HEK293 (cell line): ENCODE measurements around the gene DENND4B.

Source experiments
- HOXC10 ChIP-seq: sonication (generic); formaldehyde crosslinking; IDR thresholded peaks from 2 replicates; pipeline ENCODE4 v1.8.1; 2023; ENCODE audit warnings: mild to moderate bottlenecking, missing genetic modification reagents
- IKZF3 ChIP-seq: fragments of 450-650 bp; IDR thresholded peaks from 2 replicates; pipeline ENCODE4 v1.5.0; 2018; ENCODE audit warnings: missing biosample characterization, mild to moderate bottlenecking, missing genetic modification characterization, moderate library complexity
- KLF1 ChIP-seq: fragments of 450-650 bp; formaldehyde crosslinking; IDR thresholded peaks from 2 replicates; pipeline ENCODE4 v1.5.1; 2016; ENCODE audit warnings: missing biosample characterization, missing genetic modification characterization
- KLF16 ChIP-seq: fragments of 450-650 bp; formaldehyde crosslinking; IDR thresholded peaks from 2 replicates; pipeline ENCODE4 v1.5.1; 2017; ENCODE audit warnings: missing biosample characterization, missing genetic modification characterization
- MZF1 ChIP-seq: fragments of 450-650 bp; formaldehyde crosslinking; IDR thresholded peaks from 2 replicates; pipeline ENCODE4 v1.5.1; 2017; ENCODE audit warnings: missing biosample characterization, missing genetic modification characterization, borderline replicate concordance
- PRDM1 ChIP-seq: fragments of 450-650 bp; formaldehyde crosslinking; IDR thresholded peaks from 2 replicates; pipeline ENCODE4; 2016; ENCODE audit warnings: missing biosample characterization, missing genetic modification characterization
- RBAK ChIP-seq: fragments of 450-650 bp; formaldehyde crosslinking; IDR thresholded peaks from 2 replicates; pipeline ENCODE4 v1.5.1; 2016; ENCODE audit warnings: missing biosample characterization, missing genetic modification characterization
- SP2 ChIP-seq: fragments of 450-650 bp; formaldehyde crosslinking; IDR thresholded peaks from 2 replicates; pipeline ENCODE4 v1.5.1; 2016; ENCODE audit warnings: missing biosample characterization, missing genetic modification characterization
- ZBTB1 ChIP-seq: fragments of 450-650 bp; formaldehyde crosslinking; IDR thresholded peaks from 2 replicates; pipeline ENCODE4 v1.5.1; 2016; ENCODE audit warnings: missing biosample characterization, missing genetic modification characterization
- ZBTB10 ChIP-seq: fragments of 450-650 bp; formaldehyde crosslinking; IDR thresholded peaks from 2 replicates; pipeline ENCODE4 v1.5.1; 2016; ENCODE audit warnings: missing biosample characterization, missing genetic modification characterization
- ZBTB21 ChIP-seq: fragments of 450-650 bp; formaldehyde crosslinking; IDR thresholded peaks from 2 replicates; pipeline ENCODE4 v1.5.1; 2017; ENCODE audit warnings: missing biosample characterization, missing genetic modification characterization
- ZNF133 ChIP-seq: fragments of 450-650 bp; formaldehyde crosslinking; IDR thresholded peaks from 2 replicates; pipeline ENCODE4 v1.5.1; 2016; ENCODE audit warnings: missing biosample characterization, missing genetic modification characterization
- ZNF16 ChIP-seq: fragments of 450-650 bp; formaldehyde crosslinking; IDR thresholded peaks from 2 replicates; pipeline ENCODE4 v1.5.1; 2016; ENCODE audit warnings: low read depth, missing biosample characterization, missing genetic modification characterization
- ZNF266 ChIP-seq: fragments of 450-650 bp; formaldehyde crosslinking; IDR thresholded peaks from 2 replicates; pipeline ENCODE4 v1.5.1; 2016; ENCODE audit warnings: missing biosample characterization, missing genetic modification characterization, low read depth
- ZNF292 ChIP-seq: fragments of 450-650 bp; formaldehyde crosslinking; IDR thresholded peaks from 2 replicates; pipeline ENCODE4 v1.5.1; 2016; ENCODE audit warnings: low read depth, missing biosample characterization, missing genetic modification characterization, borderline replicate concordance
- ZNF350 ChIP-seq: fragments of 450-650 bp; formaldehyde crosslinking; IDR thresholded peaks from 2 replicates; pipeline ENCODE4 v1.5.0; 2017; ENCODE audit warnings: missing biosample characterization, mild to moderate bottlenecking, missing genetic modification characterization
- ZNF394 ChIP-seq: fragments of 450-650 bp; formaldehyde crosslinking; IDR thresholded peaks from 2 replicates; pipeline ENCODE4 v1.5.1; 2016; ENCODE audit warnings: missing biosample characterization, missing genetic modification characterization, mild to moderate bottlenecking, moderate library complexity, borderline replicate concordance
- ZNF529 ChIP-seq: fragments of 450-650 bp; formaldehyde crosslinking; IDR thresholded peaks from 2 replicates; pipeline ENCODE4 v1.5.1; 2017; ENCODE audit warnings: missing genetic modification characterization, missing biosample characterization; ENCODE audit not compliant: insufficient replicate concordance
- ZNF561 ChIP-seq: fragments of 450-650 bp; IDR thresholded peaks from 2 replicates; pipeline ENCODE4 v1.5.1; 2018; ENCODE audit warnings: missing biosample characterization, missing genetic modification characterization, borderline replicate concordance
- ZNF580 ChIP-seq: fragments of 450-650 bp; formaldehyde crosslinking; IDR thresholded peaks from 2 replicates; pipeline ENCODE4 v1.5.1; 2016; ENCODE audit warnings: missing biosample characterization, missing genetic modification characterization
- ZNF585B ChIP-seq: fragments of 450-650 bp; formaldehyde crosslinking; IDR thresholded peaks from 2 replicates; pipeline ENCODE4 v1.5.1; 2016; ENCODE audit warnings: missing biosample characterization, missing genetic modification characterization
- ZNF623 ChIP-seq: fragments of 450-650 bp; formaldehyde crosslinking; IDR thresholded peaks from 2 replicates; pipeline ENCODE4 v1.5.1; 2016; ENCODE audit warnings: missing biosample characterization, missing genetic modification characterization
- ZNF658 ChIP-seq: fragments of 450-650 bp; formaldehyde crosslinking; IDR thresholded peaks from 2 replicates; pipeline ENCODE4; 2016; ENCODE audit warnings: missing biosample characterization, missing genetic modification characterization
- ZNF677 ChIP-seq: fragments of 450-650 bp; IDR thresholded peaks from 2 replicates; pipeline ENCODE4 v1.5.0; 2018; ENCODE audit warnings: missing biosample characterization, mild to moderate bottlenecking, missing genetic modification characterization, moderate library complexity
- ZNF701 ChIP-seq: fragments of 450-650 bp; formaldehyde crosslinking; IDR thresholded peaks from 2 replicates; pipeline ENCODE4 v1.5.1; 2016; ENCODE audit warnings: missing biosample characterization, missing genetic modification characterization
- ZNF791 ChIP-seq: fragments of 450-650 bp; formaldehyde crosslinking; IDR thresholded peaks from 2 replicates; pipeline ENCODE4 v1.5.1; 2016; ENCODE audit warnings: missing biosample characterization, missing genetic modification characterization
- ZXDB ChIP-seq: fragments of 450-650 bp; formaldehyde crosslinking; IDR thresholded peaks from 2 replicates; pipeline ENCODE4 v1.5.1; 2016; ENCODE audit warnings: missing biosample characterization, missing genetic modification characterization
- TF ChIP-seq, protein P1 (sequence below): fragments of 450-650 bp; formaldehyde crosslinking; IDR thresholded peaks from 2 replicates; pipeline ENCODE4 v1.5.1; 2017; ENCODE audit warnings: missing biosample characterization, missing genetic modification characterization
- TF ChIP-seq, protein P2 (sequence below): fragments of 450-650 bp; formaldehyde crosslinking; IDR thresholded peaks from 2 replicates; pipeline ENCODE4 v1.5.1; 2016; ENCODE audit warnings: missing biosample characterization, missing genetic modification characterization
- TF ChIP-seq, protein P3 (sequence below): fragments of 450-650 bp; formaldehyde crosslinking; optimal IDR thresholded peaks from 2 replicates; pipeline ENCODE3; 2016; ENCODE audit warnings: missing biosample characterization, mild to moderate bottlenecking, missing genetic modification characterization

DENND4B gene

DNA sequence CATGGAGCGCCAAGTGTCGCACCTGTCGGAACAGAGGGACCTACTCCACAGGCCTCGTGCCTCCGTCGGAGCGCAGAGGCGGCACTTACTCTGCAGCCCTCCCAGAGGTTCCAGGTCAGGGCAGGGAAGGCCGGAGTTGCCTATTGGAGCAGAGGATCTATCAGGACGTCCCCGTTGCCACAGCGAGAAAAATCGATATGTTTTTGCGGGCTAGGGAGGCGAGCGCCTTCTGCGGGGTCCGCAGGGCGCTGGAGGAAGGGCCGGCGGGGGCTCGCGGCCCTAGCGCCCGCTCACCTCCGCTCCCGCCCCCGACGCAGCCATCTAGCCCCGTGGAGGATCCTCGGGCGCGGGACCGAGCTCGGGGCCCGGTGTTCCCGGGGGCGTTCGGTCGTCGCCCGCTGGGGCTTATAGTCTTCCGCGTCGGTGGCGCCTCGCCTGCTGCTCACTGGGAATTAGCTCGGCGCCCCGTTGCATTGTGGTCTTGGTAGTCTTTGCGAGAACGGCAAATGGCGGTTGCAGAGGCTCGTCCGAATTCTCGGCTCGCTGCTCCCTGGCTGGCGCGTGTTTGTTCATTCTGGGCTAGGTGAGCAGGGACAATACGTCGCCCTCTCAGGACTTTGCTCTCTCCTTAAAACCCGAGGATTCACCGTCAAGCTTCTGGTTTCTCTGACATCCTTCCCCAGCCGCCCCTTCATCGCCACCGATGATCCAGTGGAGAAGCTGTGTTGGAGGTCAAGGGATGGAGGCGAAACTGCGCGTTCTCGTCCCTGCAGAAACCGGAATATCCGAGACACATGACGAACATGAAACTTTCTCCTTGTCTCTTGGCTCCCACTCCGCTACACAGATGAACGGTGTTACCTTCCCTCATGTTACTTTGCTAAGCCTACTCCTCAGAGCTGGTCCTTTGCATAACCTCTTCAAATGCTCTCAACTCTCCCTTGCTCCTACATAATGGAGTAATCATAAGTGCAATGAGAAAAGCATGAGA lies 31.0 kb upstream of the DENND4B start, which contains the start of gene JTB (continued):
- TF ChIP-seq, protein P1, sequence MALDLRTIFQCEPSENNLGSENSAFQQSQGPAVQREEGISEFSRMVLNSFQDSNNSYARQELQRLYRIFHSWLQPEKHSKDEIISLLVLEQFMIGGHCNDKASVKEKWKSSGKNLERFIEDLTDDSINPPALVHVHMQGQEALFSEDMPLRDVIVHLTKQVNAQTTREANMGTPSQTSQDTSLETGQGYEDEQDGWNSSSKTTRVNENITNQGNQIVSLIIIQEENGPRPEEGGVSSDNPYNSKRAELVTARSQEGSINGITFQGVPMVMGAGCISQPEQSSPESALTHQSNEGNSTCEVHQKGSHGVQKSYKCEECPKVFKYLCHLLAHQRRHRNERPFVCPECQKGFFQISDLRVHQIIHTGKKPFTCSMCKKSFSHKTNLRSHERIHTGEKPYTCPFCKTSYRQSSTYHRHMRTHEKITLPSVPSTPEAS (tag by site-specific recombination), result no peak
- peak; percentile 93; the same call in 1 of the 2 replicates for TF ChIP-seq PRDM1
- peak; percentile 35 for TF ChIP-seq IKZF3 (tag by site-specific recombination)
- TF ChIP-seq ZBTB10, result no peak; the same call in 1 of the 2 replicates
- no peak for TF ChIP-seq ZNF16 (tag by site-specific recombination)
- TF ChIP-seq, protein P2, sequence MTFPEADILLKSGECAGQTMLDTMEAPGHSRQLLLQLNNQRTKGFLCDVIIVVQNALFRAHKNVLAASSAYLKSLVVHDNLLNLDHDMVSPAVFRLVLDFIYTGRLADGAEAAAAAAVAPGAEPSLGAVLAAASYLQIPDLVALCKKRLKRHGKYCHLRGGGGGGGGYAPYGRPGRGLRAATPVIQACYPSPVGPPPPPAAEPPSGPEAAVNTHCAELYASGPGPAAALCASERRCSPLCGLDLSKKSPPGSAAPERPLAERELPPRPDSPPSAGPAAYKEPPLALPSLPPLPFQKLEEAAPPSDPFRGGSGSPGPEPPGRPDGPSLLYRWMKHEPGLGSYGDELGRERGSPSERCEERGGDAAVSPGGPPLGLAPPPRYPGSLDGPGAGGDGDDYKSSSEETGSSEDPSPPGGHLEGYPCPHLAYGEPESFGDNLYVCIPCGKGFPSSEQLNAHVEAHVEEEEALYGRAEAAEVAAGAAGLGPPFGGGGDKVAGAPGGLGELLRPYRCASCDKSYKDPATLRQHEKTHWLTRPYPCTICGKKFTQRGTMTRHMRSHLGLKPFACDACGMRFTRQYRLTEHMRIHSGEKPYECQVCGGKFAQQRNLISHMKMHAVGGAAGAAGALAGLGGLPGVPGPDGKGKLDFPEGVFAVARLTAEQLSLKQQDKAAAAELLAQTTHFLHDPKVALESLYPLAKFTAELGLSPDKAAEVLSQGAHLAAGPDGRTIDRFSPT (tag by site-specific recombination), result no peak
- TF ChIP-seq, protein P3, sequence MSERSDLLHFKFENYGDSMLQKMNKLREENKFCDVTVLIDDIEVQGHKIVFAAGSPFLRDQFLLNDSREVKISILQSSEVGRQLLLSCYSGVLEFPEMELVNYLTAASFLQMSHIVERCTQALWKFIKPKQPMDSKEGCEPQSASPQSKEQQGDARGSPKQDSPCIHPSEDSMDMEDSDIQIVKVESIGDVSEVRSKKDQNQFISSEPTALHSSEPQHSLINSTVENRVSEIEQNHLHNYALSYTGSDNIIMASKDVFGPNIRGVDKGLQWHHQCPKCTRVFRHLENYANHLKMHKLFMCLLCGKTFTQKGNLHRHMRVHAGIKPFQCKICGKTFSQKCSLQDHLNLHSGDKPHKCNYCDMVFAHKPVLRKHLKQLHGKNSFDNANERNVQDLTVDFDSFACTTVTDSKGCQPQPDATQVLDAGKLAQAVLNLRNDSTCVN (tag by site-specific recombination), result peak; percentile 90
- peak; percentile 46 for TF ChIP-seq SP2 (tag by site-specific recombination)
- TF ChIP-seq ZNF791 (tag by site-specific recombination), result no peak
- TF ChIP-seq ZNF580 (tag by site-specific recombination), result no peak
- no peak for TF ChIP-seq ZNF677
- no peak for TF ChIP-seq ZNF266 (tag by site-specific recombination)
- TF ChIP-seq ZNF529, result no peak
- peak; percentile 95 for TF ChIP-seq ZXDB (tag by site-specific recombination)
- no peak for TF ChIP-seq ZNF658 (tag by site-specific recombination)
- no peak for TF ChIP-seq RBAK (tag by site-specific recombination)
- no peak for TF ChIP-seq MZF1 (tag by site-specific recombination)
- no peak for TF ChIP-seq ZNF350 (tag by site-specific recombination)
- TF ChIP-seq ZNF394 (tag by site-specific recombination), result peak; percentile 100
- TF ChIP-seq ZBTB21, result peak; percentile 35; the same call in 1 of the 2 replicates
- TF ChIP-seq ZNF292 (tag by site-specific recombination), result no peak
- no peak; the same call in 1 of the 2 replicates for TF ChIP-seq KLF16 (tag by site-specific recombination)
- 0 out of 2 replicates have a peak, but pooled peaks have one; percentile 73 for TF ChIP-seq HOXC10 (CRISPR knock-in tag)
- TF ChIP-seq ZNF701 (tag by site-specific recombination), result no peak
- no peak for TF ChIP-seq KLF1 (tag by site-specific recombination)
- peak; percentile 62 for TF ChIP-seq ZNF623 (tag by site-specific recombination)
- no peak for TF ChIP-seq ZBTB1 (tag by site-specific recombination)
- TF ChIP-seq ZNF585B (tag by site-specific recombination), result no peak
- no peak; the same call in none of the 2 replicates for TF ChIP-seq ZNF561
- no peak for TF ChIP-seq ZNF133 (tag by site-specific recombination)
